SU-DHL-6 (cell line): Measurements from ENCODE around the gene ZNF574.

Experiments
- H2AFZ ChIP-seq: fragments of 200-600 bp; sonication (generic); 2 replicates; pipeline ENCODE4 v1.6.1; 2014; ENCODE audit warnings: low read depth, mild to moderate bottlenecking, moderate library complexity, mixed read lengths, antibody characterized with exemption, low read length; ENCODE audit not compliant: severe bottlenecking
- H3F3A ChIP-seq: fragments of 200-600 bp; shearing (Covaris generic); 2 replicates; pipeline ENCODE4 v1.6.0; 2016; ENCODE audit warnings: antibody characterized with exemption, mild to moderate bottlenecking; ENCODE audit not compliant: insufficient read depth
- H3K27ac ChIP-seq: fragments of 200-600 bp; sonication (generic); 2 replicates; pipeline ENCODE4 v1.5.1; 2016; ENCODE audit warnings: low read depth, mild to moderate bottlenecking, low read length, moderate library complexity, mixed read lengths
- H3K27me3 ChIP-seq: fragments of 200-600 bp; sonication (generic), shearing (Covaris generic); 2 replicates; pipeline ENCODE4 v1.6.0; 2014; ENCODE audit warnings: mild to moderate bottlenecking, low read length
- H3K36me3 ChIP-seq: fragments of 200-600 bp; sonication (generic); 2 replicates; pipeline ENCODE4 v1.6.1; 2014; ENCODE audit warnings: mild to moderate bottlenecking, low read length, mixed read lengths
- H3K4me2 ChIP-seq: fragments of 300-600, 200-600 bp; shearing (Covaris generic), sonication (generic); 2 replicates; pipeline ENCODE4 v1.6.0; 2014; ENCODE audit warnings: low read length, low read depth, mild to moderate bottlenecking; ENCODE audit not compliant: poor library complexity, severe bottlenecking
- H3K4me3 ChIP-seq: fragments of 200-600 bp; sonication (generic); 2 replicates; pipeline ENCODE4 v1.5.1; 2014; ENCODE audit warnings: antibody characterized with exemption, low read length, mild to moderate bottlenecking, mixed read lengths; ENCODE audit not compliant: insufficient read depth, poor library complexity, severe bottlenecking
- H3K79me2 ChIP-seq: fragments of 200-600 bp; sonication (generic); 2 replicates; pipeline ENCODE4 v1.6.1; 2014; ENCODE audit warnings: mild to moderate bottlenecking, low read length, moderate library complexity; ENCODE audit not compliant: insufficient read depth
- H3K9ac ChIP-seq: fragments of 200-600 bp; sonication (generic); 2 replicates; pipeline ENCODE4 v1.7.0; 2014; ENCODE audit warnings: mild to moderate bottlenecking, low read length
- H3K9me2 ChIP-seq: fragments of 200-600 bp; sonication (generic); replicated peaks from 2 replicates; pipeline ENCODE4 v1.6.1; 2014; ENCODE audit warnings: low read length; ENCODE audit not compliant: insufficient read depth
- H3K9me3 ChIP-seq: fragments of 200-600 bp; sonication (generic); 2 replicates; pipeline ENCODE4 v1.6.1; 2014; ENCODE audit warnings: low read length, mixed read lengths; ENCODE audit not compliant: insufficient read depth
- H4K20me1 ChIP-seq: fragments of 200-600 bp; sonication (generic); 2 replicates; pipeline ENCODE4 v1.6.1; 2014; ENCODE audit warnings: low read depth, mild to moderate bottlenecking, antibody characterized with exemption, low read length, moderate library complexity, mixed read lengths
- CTCF ChIP-seq: fragments of 200-600 bp; sonication (generic); IDR thresholded peaks from one replicate; pipeline ENCODE4 v1.5.1; 2017; ENCODE audit warnings: antibody characterized with exemption, mild to moderate bottlenecking, low read length, moderate library complexity; ENCODE audit not compliant: insufficient read depth, poor library complexity, severe bottlenecking
- EZH2phosphoT487 ChIP-seq: fragments of 200-600 bp; sonication (generic), shearing (Covaris generic); conservative IDR thresholded peaks from 2 replicates; pipeline ENCODE4 v1.6.1; 2018; ENCODE audit warnings: mild to moderate bottlenecking, antibody characterized with exemption, low read length, moderate library complexity, mixed read lengths

The ZNF574 gene

GRCh38 chr19:42123765-42124164 is 47.8 kb downstream of the ZNF574 start:
- no peak overlapping the region for H2AFZ ChIP-seq
- peak overlapping the region; percentile 96 for H3K27ac ChIP-seq
- H3K79me2 ChIP-seq = peaks cover 64% of the 10 kb centered on the region
- H4K20me1 ChIP-seq = no peaks in the 10 kb centered on the region
- TF ChIP-seq EZH2phosphoT487 (no peak), CTCF (no peak)
- peaks cover 10% of the 10 kb centered on the region; the same call in 1 of the 2 replicates for H3K36me3 ChIP-seq
- peak overlapping the region; percentile 49 for H3K4me2 ChIP-seq
- no peaks in the 10 kb centered on the region for H3K27me3 ChIP-seq
- peak overlapping the region; percentile 58 for H3K9ac ChIP-seq
- H3K4me3 ChIP-seq = peak overlapping the region; percentile 24
- no peaks in the 10 kb centered on the region for H3K9me3 ChIP-seq
- peaks cover 60% of the 10 kb centered on the region for H3F3A ChIP-seq
- H3K9me2 ChIP-seq = no peaks in the 10 kb centered on the region

GRCh38 chr19:42124386-42124901 is 48.5 kb downstream of the ZNF574 start:
- no peaks in the 10 kb centered on the region for H3K9me3 ChIP-seq
- no peak overlapping the region for H3K4me3 ChIP-seq
- H3F3A ChIP-seq = peaks cover 66% of the 10 kb centered on the region
- peak overlapping the region; percentile 49 for H3K4me2 ChIP-seq
- H3K36me3 ChIP-seq = peaks cover 10% of the 10 kb centered on the region; the same call in 1 of the 2 replicates
- H3K79me2 ChIP-seq = peaks cover 71% of the 10 kb centered on the region
- no peaks in the 10 kb centered on the region for H3K27me3 ChIP-seq
- no peaks in the 10 kb centered on the region for H4K20me1 ChIP-seq
- no peak for TF ChIP-seq CTCF
- no peak for TF ChIP-seq EZH2phosphoT487
- H3K9ac ChIP-seq = no peak overlapping the region
- H3K9me2 ChIP-seq = no peaks in the 10 kb centered on the region
- no peak overlapping the region for H2AFZ ChIP-seq
- peak overlapping the region; percentile 96 for H3K27ac ChIP-seq

- Histone ChIP-seq H3K9me2 (no peaks in the 10 kb centered on the region), H3K79me2 (peaks cover 81% of the 10 kb centered on the region), H3K4me2 (peak overlapping the region; percentile 49), H3K9ac (no peak overlapping the region), H3K27me3 (no peaks in the 10 kb centered on the region), H3K27ac (peak overlapping the region; percentile 96), H2AFZ (no peak overlapping the region), H3K9me3 (no peaks in the 10 kb centered on the region), H4K20me1 (no peaks in the 10 kb centered on the region), H3K36me3 (peaks cover 9% of the 10 kb centered on the region; the same call in 1 of the 2 replicates), H3F3A (peaks cover 65% of the 10 kb centered on the region), H3K4me3 (no peak overlapping the region)
- TF ChIP-seq CTCF (no peak), EZH2phosphoT487 (no peak)
Observed at GRCh38 chr19:42125536-42125935, 49.6 kb downstream of the ZNF574 start.
